Measurements from ENCODE around the gene WDR5B. TPM values are rescaled to one million over a fixed set of nuclear protein-coding genes. Genes with fewer than 3 reads are reported as not detected.

Gene WDR5B
- total and polyA plus RNA-seq, 2 of the 8 experiments (the other 6 are each of a cell fraction or from before 2014, with no cell fraction given): 1.9 to 3.5 TPM

- CTCF ChIA-PET (ENCODE audit: partially characterized antibody): no interaction called here
Observed at GRCh38 chr3:122396511-122396910, 19.4 kb downstream of the WDR5B start.

More at GRCh38 chr3:122396511-122396910, 19.4 kb downstream of the WDR5B start:
- POLR2A ChIA-PET (ENCODE audit: partially characterized antibody): no interaction called here
- Histone ChIP-seq H3K4me3 (ENCODE audit: extremely low read depth in 1 of 4, insufficient read depth in 2 of 4, low read depth in 3 of 4, low read length in 4 of 4) (no peak overlapping the region), H3K79me2 (ENCODE audit: control insufficient read depth in 1 of 2, insufficient read depth in 2 of 2, low read length in 2 of 2) (0 out of 4 replicates have a peak, but pooled peaks cover 0 to 2% of the 10 kb centered on the region in 2 experiments), H4K8ac (ENCODE audit: extremely low read depth, insufficient read depth, low read length) (no peak overlapping the region), H2BK5ac (ENCODE audit: low read depth, low read length) (no peak overlapping the region), H4K20me1 (replicated peaks in 1 of 2; ENCODE audit: control insufficient read depth in 1 of 2, insufficient read depth in 2 of 2, low read length in 2 of 2) (peaks cover 0 to 2% of the 10 kb centered on the region in 2 experiments), H4K5ac (ENCODE audit: insufficient read length, low read depth, low read length) (no peak overlapping the region), H3K4me2 (ENCODE audit: insufficient read depth in 1 of 2, low read depth in 2 of 2, low read length in 2 of 2) (no peak overlapping the region), H2AK5ac (ENCODE audit: low read depth, low read length) (no peak overlapping the region), H2BK120ac (replicated peaks; ENCODE audit: low read depth, low read length) (no peak overlapping the region), H3K36me3 (ENCODE audit: control insufficient read depth in 2 of 4, insufficient read depth in 4 of 4, low read length in 3 of 4) (no peaks in the 10 kb centered on the region; a peak in 2 of 8 replicates), H3K23me2 (ENCODE audit: low read depth, low read length) (no peaks in the 10 kb centered on the region), H2BK12ac (ENCODE audit: low read depth, low read length) (no peak overlapping the region), H3K9me3 (ENCODE audit: insufficient read depth in 2 of 2, low read depth in 1 of 2, low read length in 1 of 2) (no peaks in the 10 kb centered on the region), H3K4me1 (replicated peaks in 1 of 4; ENCODE audit: control insufficient read depth in 3 of 4, insufficient read depth in 4 of 4, low read length in 3 of 4) (no peaks in the 10 kb centered on the region), H2BK20ac (ENCODE audit: low read length) (no peak overlapping the region), H3K27ac (ENCODE audit: low read depth, low read length) (no peak overlapping the region), H3K23ac (ENCODE audit: insufficient read length) (no peak overlapping the region), H4K91ac (replicated peaks; ENCODE audit: insufficient read length, low read length) (no peak overlapping the region), H3K18ac (ENCODE audit: extremely low read depth, low read length) (no peak overlapping the region), H2AFZ (ENCODE audit: low read length) (no peak overlapping the region), H3K56ac (replicated peaks; ENCODE audit: insufficient read length, low read depth, low read length) (no peak overlapping the region), H2BK15ac (ENCODE audit: low read length) (no peak overlapping the region), H3K27me3 (replicated peaks in 1 of 4; ENCODE audit: control insufficient read depth in 3 of 4, extremely low read depth in 1 of 4, insufficient read depth in 3 of 4, low read length in 3 of 4) (no peaks in the 10 kb centered on the region), H3K9ac (replicated peaks in 1 of 4; ENCODE audit: extremely low read depth in 1 of 4, low read depth in 3 of 4, low read length in 3 of 4) (no peak overlapping the region), H3K14ac (ENCODE audit: insufficient read length) (no peak overlapping the region), H3K4ac (replicated peaks; ENCODE audit: insufficient read length, low read depth, low read length) (no peak overlapping the region), H3K79me1 (ENCODE audit: low read depth, low read length) (no peaks in the 10 kb centered on the region; the same call in 1 of the 2 replicates)
- DNase-seq (ENCODE audit: low read depth in 1 of 2, low spot score in 2 of 2) (no peak), FAIRE-seq (no peak)
- no peak for TF ChIP-seq BCL11A (IDR thresholded peaks at IDR 0.05; ENCODE audit: low read depth in 2 of 2, low read length in 2 of 2)
- TF ChIP-seq CBX8 (IDR thresholded peaks at IDR 0.05; ENCODE audit: borderline replicate concordance, low read depth, low read length): no peak
- TF ChIP-seq HDAC2 (IDR thresholded peaks at IDR 0.05; ENCODE audit: borderline replicate concordance in 1 of 2, low read depth in 2 of 2, low read length in 2 of 2): no peak
- TF ChIP-seq CTBP2 (IDR thresholded peaks at IDR 0.05; ENCODE audit: borderline replicate concordance, insufficient read depth, insufficient read length, low read length): no peak
- TF ChIP-seq SUZ12 (IDR thresholded peaks at IDR 0.05; ENCODE audit: low read length): no peak
